Measurements from ENCODE around the gene LAD1.

- no peak for TF ChIP-seq CTCF (conservative IDR thresholded peaks at IDR 0.05 in 1 of 2, IDR thresholded peaks at IDR 0.05 in 1 of 2; ENCODE audit: low read depth in 1 of 2, low read length in 2 of 2)
- TF ChIP-seq EZH2 (IDR thresholded peaks at IDR 0.05; ENCODE audit: low read length, missing control alignments): no peak
Observed at GRCh38 chr1:201365251-201365650, 33.9 kb downstream of the LAD1 start.

Measured in fibroblast of lung (primary cell).